ENCODE measurements around the gene PDLIM4.

The PDLIM4 gene

DNA sequence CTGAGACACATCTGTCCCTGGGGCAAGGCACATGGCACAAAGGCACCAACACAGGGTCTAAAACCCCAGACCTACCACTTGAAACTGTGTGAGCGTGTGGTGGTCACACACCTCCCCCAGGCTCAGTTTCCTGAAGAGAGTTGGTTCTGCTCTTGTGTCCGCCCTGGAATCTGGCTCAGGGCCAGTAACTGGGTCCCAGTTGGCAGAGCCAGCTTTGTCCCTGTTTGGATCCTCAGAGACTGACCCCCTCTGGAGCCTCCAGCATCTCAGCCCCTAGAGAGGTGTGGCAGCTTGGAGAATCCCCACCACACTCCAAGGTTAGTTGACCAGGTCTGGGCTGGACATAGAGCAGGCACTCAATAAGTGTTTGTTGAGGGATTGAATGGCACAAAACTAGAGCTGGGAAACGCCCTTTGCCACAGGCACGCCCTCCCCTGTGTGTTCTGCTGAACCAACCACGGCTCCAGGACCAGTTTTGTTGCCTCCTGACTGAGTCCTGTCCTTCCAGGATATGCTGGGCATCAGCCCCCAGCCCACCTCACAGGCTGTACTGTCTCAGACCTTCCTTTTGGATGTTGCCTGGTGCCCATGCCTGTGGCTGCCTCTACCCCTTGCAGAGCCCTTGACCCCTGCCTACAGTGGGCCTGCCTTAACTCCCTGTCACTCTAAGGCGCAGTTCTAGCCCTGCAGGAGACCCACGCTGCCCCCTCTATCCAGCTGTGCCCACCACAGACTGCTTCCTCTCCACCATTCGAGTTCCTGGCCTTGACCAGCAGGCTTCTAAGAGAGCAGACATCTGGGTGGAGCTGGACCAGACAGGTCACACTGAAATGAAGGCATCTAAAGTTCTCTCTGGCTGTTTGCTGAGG lies 3.8 kb upstream of the PDLIM4 start:
- DNase-seq (ENCODE audit: low read depth): no peak

DNA sequence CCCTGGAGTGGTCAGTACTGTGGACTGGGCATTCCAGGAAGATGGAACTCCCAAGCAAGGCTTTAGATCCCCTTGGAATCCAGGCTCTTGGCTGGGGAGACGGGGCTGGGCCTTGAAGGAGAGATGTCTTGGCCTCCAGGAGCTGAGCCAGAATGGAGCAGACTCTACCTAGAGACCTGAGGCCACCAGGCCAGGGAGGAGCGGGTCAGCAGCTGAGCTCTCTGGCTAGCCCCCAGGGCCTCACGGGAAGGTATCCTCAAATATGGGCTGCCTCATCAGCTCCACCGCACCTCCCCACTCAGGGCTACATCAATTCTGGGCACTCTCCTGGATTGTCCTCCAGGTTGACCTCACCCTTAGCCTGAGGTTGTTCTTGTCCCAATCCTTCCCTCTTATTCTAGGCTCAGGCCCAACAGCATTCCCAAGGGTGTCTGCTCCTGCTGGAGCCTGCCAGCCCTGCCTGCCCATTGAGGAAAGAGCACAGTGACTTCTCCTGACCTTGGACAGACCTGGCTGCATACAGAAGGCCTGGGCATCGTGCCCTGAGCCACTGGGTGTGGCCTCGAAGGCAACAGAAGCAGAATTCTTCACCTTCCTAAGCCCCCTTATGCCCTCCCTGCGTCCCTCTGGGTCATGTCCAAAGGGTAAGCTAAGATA lies 3.0 kb upstream of the PDLIM4 start:
- no peak for DNase-seq (ENCODE audit: low read depth)

DNA sequence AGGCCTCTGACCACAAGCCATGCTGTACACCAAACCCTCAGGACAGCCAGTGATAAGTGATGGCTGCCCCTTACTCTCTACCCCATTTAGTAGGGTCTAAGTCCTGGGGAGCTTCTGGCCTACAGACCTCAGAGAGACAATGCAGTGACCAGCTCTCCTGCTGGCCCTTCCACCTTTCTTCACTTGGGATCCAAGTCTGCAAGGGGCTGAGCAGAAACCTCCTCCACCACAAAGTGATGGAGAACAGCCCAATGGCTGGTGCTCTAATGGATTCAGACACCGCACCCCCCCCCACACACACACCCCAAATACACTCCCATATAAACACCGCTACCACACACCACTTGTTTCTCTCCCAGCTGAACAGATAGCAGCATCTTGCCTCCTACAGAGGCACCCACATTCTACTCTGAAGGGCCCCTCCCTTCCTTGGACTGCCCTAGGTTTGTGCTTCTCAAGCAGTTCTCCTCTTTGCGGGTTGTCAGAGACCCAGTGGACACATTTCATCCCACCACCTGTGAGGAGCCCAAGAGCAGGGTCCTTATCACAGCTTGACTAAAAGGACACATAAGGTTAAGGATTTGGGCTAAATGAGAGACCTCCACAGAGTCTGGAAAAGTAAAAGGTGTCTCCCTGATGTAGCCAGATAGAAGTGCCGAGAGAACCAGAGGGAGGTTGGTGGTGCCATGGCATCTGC lies 1.3 kb upstream of the PDLIM4 start:
- DNase-seq (ENCODE audit: low read depth): no peak

DNA sequence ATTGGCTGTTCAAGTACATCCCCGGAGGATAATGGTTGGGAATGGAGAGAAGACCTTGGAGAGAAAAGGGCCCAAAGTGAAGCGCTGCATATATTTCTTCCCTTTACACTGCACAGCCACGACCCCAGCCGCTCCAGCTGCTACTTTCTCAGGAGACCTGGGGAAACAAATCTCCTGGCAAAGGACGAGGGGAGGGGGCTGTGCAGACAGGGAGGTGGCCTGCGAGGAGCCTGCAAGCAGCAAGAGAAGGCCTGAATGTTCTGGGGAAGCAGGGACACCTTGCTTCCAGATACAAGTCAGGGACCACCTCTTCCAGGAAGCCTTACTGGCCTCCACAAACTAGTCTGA lies 739 bp upstream of the PDLIM4 start:
- no peak for DNase-seq (ENCODE audit: low read depth)

DNA sequence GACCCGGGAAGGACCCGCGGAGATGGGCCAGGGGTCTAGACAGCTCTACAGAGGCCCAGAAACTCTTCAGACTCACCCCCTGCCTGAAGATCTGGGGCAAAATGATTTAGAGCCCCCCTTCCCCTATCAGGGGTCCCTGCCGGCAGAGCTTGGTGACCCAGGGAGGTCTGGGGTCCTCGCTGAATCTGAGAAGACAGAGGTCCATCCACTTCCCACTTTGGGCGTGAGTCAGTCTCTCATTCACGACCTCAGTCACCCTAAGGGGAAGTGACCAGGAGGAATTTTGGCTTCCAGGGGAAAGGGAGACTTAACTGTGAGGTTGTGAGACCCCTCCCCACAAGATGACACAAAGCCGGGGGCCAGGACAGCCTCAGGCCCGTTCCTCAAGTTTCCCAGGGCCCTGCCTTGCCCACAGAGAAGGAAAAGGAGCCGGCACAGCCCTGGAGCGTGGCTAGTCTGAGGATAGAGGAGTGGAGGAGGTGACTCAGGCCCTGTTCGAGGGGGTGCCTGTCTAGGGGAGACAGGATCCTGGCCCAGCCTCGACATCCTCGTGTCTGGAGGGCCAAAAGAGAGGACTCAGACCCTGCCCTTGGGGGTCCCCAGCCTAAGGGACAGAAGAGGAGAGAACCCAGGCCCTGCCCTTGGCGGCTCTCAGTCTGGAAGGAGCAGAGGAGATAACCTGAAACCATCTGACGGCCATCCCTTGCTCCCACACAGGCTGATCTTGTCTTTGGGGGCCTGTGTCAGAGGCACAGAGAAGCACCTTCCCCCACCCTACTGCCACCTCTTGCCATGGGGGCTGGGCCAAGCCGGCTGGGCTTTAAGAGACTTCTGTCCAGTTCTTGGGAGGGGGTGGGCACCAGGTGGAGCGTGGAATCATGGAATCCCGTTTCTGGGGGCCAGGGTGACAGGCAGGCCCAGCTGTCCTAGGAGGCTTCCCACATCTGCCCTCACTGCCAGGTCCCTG lies 889 bp downstream of the PDLIM4 start:
- DNase-seq (ENCODE audit: low read depth): no peak

DNA sequence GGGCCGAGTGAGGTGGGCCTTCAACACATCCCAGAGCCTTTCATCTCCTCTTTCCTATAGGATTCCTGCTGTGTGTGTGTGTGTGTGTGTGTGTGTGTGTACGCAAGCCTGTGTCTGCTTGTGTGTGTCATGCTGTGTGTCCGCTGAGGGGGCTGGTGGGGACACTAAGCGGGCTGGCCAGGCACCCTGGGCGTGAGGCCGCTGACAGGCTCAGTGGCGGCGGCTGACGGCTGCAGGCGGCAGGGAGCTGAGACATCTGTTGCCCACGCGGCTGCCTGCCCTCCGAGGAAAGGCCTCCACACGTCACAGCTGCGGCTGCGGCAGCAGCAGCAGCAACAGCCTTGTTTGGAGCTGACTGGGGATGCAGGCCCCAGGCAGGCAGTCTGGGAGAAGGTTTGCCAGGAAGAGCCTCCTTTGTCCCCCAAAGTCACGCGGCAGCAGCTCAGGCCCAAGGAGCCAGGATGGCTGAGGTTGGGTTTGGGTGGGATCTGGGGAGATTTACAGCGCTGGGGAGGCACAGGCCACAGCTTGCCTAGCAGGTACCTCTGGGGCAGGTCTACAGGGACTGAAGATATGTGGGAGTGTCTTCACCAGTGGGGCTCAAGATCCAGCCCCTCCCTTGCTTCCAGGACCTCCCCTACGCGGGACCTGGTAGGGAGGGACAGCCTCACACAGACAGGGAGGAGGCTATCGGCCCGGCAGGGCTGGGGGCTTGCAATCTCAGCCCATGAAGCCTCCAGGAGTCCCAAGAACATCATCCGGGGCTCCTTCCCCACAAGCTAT lies 1.8 kb downstream of the PDLIM4 start:
- no peak for DNase-seq (ENCODE audit: low read depth)

DNA sequence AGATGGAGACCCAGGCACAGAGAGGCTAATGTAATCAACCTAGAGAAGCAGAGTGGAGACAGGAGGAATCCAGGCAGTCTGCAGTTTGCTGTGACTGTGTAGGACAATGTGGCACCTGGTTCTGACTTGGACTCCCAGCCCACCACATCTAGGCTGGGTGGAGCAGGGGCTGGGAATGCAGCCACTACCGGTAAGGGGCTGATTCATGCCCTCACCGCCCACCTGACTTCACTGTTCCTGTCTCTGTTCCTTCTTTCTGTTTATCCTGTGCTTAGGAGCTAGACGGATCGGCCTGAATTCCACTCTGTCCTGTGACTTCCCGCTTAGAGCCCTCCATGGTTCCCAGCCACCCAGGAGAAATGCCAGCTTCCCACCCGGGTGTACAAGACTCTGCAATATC lies 2.6 kb downstream of the PDLIM4 start:
- DNase-seq (ENCODE audit: low read depth): no peak

DNA sequence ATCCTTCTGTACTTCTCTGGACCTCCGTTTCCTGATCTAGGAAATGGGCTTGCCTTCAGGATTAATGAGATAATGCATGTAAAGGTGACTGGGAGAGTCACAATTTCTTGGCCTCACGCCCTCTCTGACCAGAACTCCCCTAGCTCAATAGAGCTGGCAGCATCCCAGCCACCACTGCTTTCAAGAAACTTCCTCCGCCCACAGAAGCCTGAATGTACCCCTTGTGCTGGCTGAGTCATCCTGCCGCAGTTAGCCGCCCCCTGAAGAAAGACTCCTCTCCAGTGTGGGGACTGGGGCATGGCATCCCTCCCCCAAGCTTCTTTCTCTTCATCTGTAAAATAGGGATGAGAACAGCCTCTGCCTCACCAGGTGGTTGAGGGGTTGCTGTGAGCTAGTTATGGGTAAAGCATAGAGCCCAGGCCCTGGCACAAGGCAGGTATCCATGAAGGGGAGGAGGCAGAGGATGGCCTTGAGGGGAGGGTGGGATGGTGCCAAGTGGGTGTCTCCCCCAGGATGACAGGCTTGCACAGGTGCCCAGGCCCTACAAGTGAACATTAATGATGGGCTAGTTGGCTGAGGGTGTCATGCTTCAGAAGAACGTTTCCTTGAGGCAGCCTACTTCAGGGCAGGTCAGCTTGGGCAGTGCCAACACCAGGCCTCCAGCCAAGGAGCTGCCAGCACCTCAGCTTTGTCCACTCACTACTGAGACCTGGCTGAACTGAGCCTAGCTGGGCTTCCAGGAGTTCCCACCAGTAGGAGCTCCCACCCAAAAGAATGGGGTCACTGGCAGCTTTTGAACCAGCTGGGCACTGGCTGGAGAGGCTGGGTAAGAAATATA lies 3.4 kb downstream of the PDLIM4 start:
- DNase-seq (ENCODE audit: low read depth): no peak

DNA sequence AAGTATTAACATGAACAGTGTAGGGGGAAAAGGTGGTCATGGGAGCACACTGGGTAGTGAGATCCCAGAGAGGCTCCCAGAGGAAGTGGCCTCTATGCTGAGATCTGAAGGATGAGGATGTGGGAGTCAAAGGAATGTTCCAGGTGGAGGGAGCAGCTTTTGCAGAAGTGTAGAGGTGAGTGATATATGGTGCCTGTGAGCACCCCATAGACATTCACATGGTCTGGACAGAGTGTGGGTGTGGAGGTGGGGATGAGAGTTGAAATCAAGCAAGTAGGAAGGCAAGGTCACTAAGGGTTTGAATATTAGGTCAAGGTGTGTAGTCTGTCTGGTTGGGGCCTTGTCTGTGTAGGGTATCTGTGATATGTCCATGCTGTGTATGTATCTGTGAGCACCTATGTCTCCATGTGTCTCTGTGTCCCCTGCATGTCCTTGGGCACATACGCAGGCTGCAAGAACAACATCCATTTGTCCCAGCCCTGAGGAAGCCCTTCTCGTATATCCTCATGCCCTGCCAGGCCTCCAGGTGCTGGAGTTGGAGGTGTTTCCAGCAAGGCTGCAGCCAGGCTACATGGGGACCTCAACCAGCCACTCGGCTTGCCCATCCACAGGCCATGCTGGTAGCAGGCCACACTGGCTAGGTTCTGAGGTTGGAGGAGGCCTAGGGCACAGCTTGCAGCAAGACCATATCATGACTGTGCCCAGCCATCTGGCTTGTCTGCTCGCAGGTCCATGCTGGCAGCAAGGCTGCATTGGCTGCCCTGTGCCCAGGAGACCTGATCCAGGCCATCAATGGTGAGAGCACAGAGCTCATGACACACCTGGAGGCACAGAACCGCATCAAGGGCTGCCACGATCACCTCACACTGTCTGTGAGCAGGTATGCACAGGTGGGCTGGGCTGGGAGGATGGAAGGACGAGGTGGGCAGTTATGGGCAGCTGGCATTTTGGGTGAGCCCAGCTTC lies 4.7 kb downstream of the PDLIM4 start:
- DNase-seq (ENCODE audit: low read depth): no peak

DNA sequence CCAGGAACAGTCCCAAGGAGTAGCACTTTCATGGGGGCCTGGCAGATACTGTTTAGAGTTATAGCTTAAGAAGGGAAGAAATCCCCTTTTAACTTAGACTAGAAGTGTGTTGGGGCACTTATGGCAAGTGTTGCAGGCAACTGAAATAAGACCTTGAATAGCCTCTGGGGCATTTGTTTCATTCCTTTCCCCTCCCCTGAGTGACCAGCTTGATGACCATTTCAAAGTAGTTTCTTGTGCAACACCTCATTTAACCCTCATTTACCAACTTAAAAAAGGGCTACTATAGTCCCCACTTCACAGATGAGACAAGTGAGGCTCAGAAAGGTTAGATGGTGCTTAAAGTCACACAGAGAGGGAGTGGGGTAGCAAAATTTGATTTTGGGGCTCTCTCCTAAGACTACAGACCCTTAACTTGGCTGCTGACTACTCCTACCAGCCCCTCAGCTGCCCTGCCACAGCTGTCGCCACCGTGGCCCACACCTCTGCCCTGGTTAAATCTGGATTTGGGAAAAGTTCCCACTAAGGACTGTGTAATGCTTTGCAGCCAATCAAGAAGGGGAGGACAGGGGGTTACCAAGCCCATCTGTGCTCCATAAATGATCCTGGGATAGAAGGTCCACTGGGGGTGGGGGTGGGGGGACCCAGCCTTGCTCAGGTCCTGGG lies 5.5 kb downstream of the PDLIM4 start:
- DNase-seq (ENCODE audit: low read depth): no peak

DNA sequence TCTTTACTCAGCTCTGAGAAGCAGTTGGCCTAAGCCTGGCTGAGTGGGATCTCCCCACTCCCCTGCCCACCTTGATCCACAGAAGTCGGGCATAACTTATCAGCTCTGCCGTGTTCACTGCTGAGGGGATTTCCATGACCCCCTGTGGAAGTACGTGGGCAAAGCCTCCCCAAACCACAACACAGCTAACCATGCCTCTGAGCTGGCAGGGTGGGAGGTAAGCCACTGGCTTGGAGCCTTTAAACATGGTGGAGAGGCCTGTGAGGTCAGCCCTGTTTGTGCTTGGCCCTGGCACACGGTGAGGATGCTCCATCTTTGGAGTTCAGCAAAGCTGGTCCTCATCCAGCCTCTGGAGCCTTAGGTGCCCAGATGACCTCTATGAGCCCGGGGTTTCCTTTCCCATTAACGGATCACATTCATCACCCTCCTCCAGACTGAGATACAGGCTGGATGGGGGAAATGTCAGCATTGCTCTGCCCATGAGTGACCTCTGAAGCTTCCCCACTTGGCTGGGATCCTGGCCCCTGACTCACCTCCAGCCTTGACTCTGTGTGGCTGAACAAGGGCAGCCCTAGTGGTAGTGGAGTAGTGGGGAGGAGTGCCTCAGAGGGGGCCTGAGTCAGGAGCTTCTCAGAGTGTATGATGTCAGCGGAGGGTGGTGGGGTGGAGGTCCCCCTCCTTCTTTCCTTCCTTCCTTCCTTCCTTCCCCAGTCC lies 6.2 kb downstream of the PDLIM4 start:
- no peak for DNase-seq (ENCODE audit: low read depth)

DNA sequence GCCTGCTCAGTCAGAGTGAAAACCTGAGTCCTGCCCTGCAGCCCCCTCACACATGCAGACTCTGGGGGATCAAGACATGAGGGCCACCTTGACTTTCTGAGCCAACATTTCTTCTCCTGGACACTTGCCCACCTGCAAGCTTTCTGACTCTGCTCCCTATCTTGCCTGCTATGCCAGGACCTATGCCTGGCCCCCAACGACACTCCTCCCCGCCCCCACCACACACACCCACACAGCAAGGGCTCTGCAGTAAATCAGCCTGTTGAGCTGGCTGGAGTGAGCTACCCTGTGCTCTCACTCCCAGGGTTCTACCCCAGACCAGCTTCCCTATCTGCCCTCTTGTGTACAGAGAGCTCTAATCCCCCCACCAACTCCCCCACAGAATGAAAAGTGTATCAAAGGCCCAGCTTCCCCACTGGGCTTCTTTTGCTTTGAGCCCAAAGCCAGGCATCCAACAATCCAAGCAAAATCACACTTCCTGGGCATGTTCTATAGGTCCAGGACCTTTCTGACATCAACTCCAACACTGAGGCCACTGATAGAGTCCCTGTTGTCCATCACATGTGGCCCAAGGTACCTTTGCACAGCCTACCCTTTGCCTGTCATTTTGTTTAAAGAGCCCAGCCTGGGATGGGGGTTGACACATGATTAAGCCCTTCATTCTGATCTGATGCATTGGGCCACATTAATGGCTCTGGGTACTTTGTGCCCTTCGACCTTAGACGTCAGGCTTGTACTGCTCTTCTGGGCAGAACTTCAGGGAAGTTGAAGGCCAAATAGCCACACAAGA lies 7.2 kb downstream of the PDLIM4 start:
- DNase-seq (ENCODE audit: low read depth): no peak

DNA sequence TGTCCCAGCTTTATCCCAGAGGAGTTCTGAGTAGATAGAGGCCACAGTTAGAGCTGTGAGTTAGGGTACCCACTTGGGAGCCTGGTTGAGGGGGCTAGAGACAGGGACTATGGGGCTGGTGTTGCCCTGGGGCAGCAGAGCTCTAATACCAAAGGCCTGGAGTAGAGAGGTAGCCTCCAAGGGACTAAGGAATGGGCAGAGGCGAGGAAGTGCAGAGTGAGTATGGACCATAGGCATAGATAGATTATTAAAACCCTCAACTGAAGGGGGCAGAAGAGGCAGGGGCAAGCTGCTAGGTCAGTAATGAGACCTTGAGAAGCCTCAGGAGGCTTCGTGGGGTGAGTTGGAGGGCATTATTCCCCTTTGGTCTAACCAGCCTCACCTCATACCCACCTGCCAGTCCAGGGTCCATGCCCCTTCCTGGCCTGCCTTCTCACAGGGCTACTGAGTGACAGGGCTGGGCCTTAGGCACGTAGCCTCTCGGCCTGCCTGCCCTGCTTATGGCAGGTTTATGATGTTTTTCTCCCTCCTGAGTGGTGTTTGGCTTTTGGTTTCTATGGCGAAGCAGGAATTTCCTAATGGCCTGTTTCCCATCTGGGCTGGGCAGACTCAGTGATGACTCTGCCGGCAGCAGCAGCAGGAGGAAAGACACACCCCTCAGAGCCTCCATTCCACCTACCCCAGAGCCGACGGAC lies 8.0 kb downstream of the PDLIM4 start:
- DNase-seq (ENCODE audit: low read depth): no peak

DNA sequence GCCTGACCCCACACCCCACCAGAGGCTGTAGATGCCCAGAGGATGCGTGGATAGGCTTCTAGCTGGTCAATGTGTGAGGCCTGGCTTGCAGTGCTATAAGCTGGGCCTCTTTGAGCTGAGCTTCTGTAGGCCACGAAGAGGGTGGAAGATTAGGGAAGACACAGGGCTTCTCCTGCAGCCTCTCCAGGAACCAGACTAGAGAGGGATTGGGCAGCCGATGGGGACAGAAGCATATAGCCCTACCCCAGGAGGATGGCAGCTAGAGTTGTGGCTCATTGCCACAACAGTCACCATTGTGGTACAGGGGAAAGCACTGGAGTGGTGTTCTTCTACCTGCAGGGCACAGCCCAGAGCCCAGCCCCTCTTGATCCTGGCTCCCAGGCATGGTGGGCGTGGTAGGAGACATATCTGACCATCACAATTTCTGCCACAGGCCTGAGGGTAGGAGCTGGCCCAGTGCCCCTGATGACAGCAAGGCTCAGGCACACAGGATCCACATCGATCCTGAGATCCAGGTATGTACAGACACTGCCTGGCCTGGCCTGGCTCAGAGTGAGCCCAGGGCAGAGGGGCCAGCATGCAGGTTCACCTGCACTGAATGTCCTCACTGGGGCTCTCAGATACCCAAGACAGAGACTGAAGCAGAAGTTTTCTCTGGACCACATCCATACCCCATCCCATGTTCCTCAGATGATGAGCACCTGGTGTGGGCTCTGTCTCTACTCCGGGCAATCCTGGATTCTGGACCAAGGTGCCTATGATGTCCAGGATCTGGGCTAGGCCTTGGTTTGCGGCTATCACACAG lies 8.7 kb downstream of the PDLIM4 start:
- DNase-seq (ENCODE audit: low read depth): no peak

DNA sequence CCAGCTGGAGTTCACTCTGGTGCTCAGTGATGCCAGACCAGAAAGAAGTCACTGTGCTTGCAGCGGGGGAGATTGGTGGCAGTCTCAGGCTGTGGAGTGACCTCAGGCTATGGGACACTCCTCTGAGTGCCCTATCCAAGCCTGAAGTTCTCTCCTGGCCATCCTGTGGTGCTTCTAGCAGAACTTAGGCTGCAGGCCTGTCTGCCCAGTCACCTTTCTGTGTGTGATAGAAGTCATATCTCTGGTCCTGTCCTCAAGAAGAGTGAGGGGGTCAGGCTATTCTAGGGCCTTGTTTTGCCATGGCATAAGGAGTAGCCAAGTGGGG lies 9.3 kb downstream of the PDLIM4 start:
- no peak for DNase-seq (ENCODE audit: low read depth)
